HEK293 (cell line): Measurements from ENCODE around the gene STXBP5L.
A peak's percentile ranks its signal among the peaks of the same experiment; 100 is the strongest.

Experiments
- KLF10 ChIP-seq: fragments of 450-650 bp; IDR thresholded peaks from 2 replicates; pipeline ENCODE4 v1.5.1; 2018; ENCODE audit warnings: missing biosample characterization, mild to moderate bottlenecking, missing genetic modification characterization
- KLF16 ChIP-seq: fragments of 450-650 bp; formaldehyde crosslinking; IDR thresholded peaks from 2 replicates; pipeline ENCODE4 v1.5.1; 2017; ENCODE audit warnings: missing biosample characterization, missing genetic modification characterization
- MEIS1 ChIP-seq: sonication (generic); formaldehyde crosslinking; IDR thresholded peaks from 2 replicates; pipeline ENCODE4 v1.8.1; 2022; ENCODE audit warnings: missing genetic modification reagents, mild to moderate bottlenecking, borderline replicate concordance
- RBAK ChIP-seq: fragments of 450-650 bp; formaldehyde crosslinking; IDR thresholded peaks from 2 replicates; pipeline ENCODE4 v1.5.1; 2016; ENCODE audit warnings: missing biosample characterization, missing genetic modification characterization
- SCRT1 ChIP-seq: fragments of 450-650 bp; formaldehyde crosslinking; IDR thresholded peaks from 2 replicates; pipeline ENCODE4 v1.5.1; 2016; ENCODE audit warnings: missing biosample characterization, missing genetic modification characterization, borderline replicate concordance
- SP7 ChIP-seq: fragments of 450-650 bp; formaldehyde crosslinking; IDR thresholded peaks from 2 replicates; pipeline ENCODE4 v1.5.1; 2016; ENCODE audit warnings: missing biosample characterization, missing genetic modification characterization
- ZFP69B ChIP-seq: fragments of 450-650 bp; formaldehyde crosslinking; IDR thresholded peaks from 2 replicates; pipeline ENCODE4 v1.5.1; 2016; ENCODE audit warnings: missing biosample characterization, missing genetic modification characterization
- ZNF121 ChIP-seq: fragments of 450-650 bp; formaldehyde crosslinking; IDR thresholded peaks from 2 replicates; pipeline ENCODE4 v1.5.1; 2016; ENCODE audit warnings: missing biosample characterization, missing genetic modification characterization
- ZNF133 ChIP-seq: fragments of 450-650 bp; formaldehyde crosslinking; IDR thresholded peaks from 2 replicates; pipeline ENCODE4 v1.5.1; 2016; ENCODE audit warnings: missing biosample characterization, missing genetic modification characterization
- ZNF221 ChIP-seq: fragments of 450-650 bp; formaldehyde crosslinking; IDR thresholded peaks from 2 replicates; pipeline ENCODE4 v1.5.1; 2017; ENCODE audit warnings: missing biosample characterization, missing genetic modification characterization, borderline replicate concordance
- ZNF223 ChIP-seq: fragments of 450-650 bp; formaldehyde crosslinking; IDR thresholded peaks from 2 replicates; pipeline ENCODE4 v1.5.1; 2016; ENCODE audit warnings: missing biosample characterization, missing genetic modification characterization
- ZNF335 ChIP-seq: fragments of 450-650 bp; formaldehyde crosslinking; conservative IDR thresholded peaks from 2 replicates; pipeline ENCODE4 v1.5.1; 2016; ENCODE audit warnings: missing biosample characterization, missing genetic modification characterization
- ZNF394 ChIP-seq: fragments of 450-650 bp; formaldehyde crosslinking; IDR thresholded peaks from 2 replicates; pipeline ENCODE4 v1.5.1; 2016; ENCODE audit warnings: missing biosample characterization, missing genetic modification characterization, mild to moderate bottlenecking, moderate library complexity, borderline replicate concordance
- ZNF514 ChIP-seq: fragments of 450-650 bp; formaldehyde crosslinking; IDR thresholded peaks from 2 replicates; pipeline ENCODE4 v1.5.1; 2016; ENCODE audit warnings: missing biosample characterization, missing genetic modification characterization
- ZNF561 ChIP-seq: fragments of 450-650 bp; IDR thresholded peaks from 2 replicates; pipeline ENCODE4 v1.5.1; 2018; ENCODE audit warnings: missing biosample characterization, missing genetic modification characterization, borderline replicate concordance
- ZNF596 ChIP-seq: fragments of 450-650 bp; IDR thresholded peaks from 2 replicates; pipeline ENCODE4 v1.5.0; 2018; ENCODE audit warnings: missing biosample characterization, mild to moderate bottlenecking, missing genetic modification characterization, moderate library complexity
- ZNF600 ChIP-seq: fragments of 450-650 bp; formaldehyde crosslinking; IDR thresholded peaks from 2 replicates; pipeline ENCODE4 v1.5.1; 2016; ENCODE audit warnings: missing biosample characterization, missing genetic modification characterization
- ZNF629 ChIP-seq: fragments of 450-650 bp; formaldehyde crosslinking; IDR thresholded peaks from 2 replicates; pipeline ENCODE4 v1.5.1; 2017; ENCODE audit warnings: missing biosample characterization, missing genetic modification characterization
- ZSCAN30 ChIP-seq: fragments of 450-650 bp; IDR thresholded peaks from 2 replicates; pipeline ENCODE4 v1.5.1; 2018; ENCODE audit warnings: missing biosample characterization, mild to moderate bottlenecking, missing genetic modification characterization, moderate library complexity
- TF ChIP-seq, protein P1 (sequence below): fragments of 450-650 bp; formaldehyde crosslinking; IDR thresholded peaks from 2 replicates; pipeline ENCODE4 v1.5.1; 2016; ENCODE audit warnings: missing biosample characterization, missing genetic modification characterization, borderline replicate concordance
- TF ChIP-seq, protein P2 (sequence below): fragments of 450-650 bp; formaldehyde crosslinking; IDR thresholded peaks from 2 replicates; pipeline ENCODE4 v1.5.0; 2017; ENCODE audit warnings: missing biosample characterization, missing genetic modification characterization, borderline replicate concordance
- TF ChIP-seq, protein P3 (sequence below): fragments of 450-650 bp; formaldehyde crosslinking; IDR thresholded peaks from 2 replicates; pipeline ENCODE4 v1.5.1; 2016; ENCODE audit warnings: missing biosample characterization, missing genetic modification characterization
- TF ChIP-seq, protein P4 (sequence below): fragments of 450-650 bp; IDR thresholded peaks from 2 replicates; pipeline ENCODE4 v1.5.1; 2018; ENCODE audit warnings: missing biosample characterization, mild to moderate bottlenecking, missing genetic modification characterization
- TF ChIP-seq, protein P5 (sequence below): fragments of 450-650 bp; formaldehyde crosslinking; IDR thresholded peaks from 2 replicates; pipeline ENCODE4 v1.5.1; 2016; ENCODE audit warnings: missing biosample characterization, missing genetic modification characterization
- TF ChIP-seq, protein P6 (sequence below): fragments of 450-650 bp; formaldehyde crosslinking; IDR thresholded peaks from 2 replicates; pipeline ENCODE4 v1.5.1; 2017; ENCODE audit warnings: missing biosample characterization, missing genetic modification characterization

STXBP5L gene

DNA sequence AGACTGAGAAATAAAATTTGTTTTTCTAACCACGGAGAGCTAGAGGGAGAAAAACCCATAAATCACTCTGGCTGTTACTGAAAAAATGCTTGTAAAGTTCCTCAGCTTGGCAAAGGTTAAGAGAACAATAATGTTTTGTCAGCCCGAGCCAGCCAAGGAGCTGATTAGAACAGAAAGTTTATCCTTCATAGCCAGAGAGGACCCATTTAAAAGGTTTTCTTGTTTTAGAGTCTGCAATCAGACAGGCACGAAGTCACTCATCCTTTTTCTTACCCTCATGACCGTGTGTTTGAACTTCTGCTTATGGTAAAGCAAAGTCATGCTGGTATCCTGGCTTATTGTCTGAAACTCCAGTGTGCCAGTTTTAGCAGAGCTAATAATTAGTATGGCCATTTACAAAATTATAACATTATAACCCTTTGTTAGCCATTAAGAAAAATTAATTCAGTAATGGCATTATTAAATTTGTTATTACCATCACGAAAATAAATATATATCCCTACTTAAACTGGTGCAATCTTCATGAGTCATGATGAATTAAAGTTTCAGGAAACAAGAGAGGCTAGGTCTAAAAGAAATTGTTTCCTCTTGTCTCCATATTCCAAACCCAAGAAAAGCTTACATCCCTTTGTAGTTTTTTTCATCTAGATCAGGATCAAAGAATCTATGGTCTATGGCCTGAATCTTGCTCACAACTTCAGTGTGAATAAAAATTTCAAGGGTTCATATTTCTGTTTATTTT, 13.5 kb upstream of the STXBP5L start (continued):
- TF ChIP-seq, protein P1, sequence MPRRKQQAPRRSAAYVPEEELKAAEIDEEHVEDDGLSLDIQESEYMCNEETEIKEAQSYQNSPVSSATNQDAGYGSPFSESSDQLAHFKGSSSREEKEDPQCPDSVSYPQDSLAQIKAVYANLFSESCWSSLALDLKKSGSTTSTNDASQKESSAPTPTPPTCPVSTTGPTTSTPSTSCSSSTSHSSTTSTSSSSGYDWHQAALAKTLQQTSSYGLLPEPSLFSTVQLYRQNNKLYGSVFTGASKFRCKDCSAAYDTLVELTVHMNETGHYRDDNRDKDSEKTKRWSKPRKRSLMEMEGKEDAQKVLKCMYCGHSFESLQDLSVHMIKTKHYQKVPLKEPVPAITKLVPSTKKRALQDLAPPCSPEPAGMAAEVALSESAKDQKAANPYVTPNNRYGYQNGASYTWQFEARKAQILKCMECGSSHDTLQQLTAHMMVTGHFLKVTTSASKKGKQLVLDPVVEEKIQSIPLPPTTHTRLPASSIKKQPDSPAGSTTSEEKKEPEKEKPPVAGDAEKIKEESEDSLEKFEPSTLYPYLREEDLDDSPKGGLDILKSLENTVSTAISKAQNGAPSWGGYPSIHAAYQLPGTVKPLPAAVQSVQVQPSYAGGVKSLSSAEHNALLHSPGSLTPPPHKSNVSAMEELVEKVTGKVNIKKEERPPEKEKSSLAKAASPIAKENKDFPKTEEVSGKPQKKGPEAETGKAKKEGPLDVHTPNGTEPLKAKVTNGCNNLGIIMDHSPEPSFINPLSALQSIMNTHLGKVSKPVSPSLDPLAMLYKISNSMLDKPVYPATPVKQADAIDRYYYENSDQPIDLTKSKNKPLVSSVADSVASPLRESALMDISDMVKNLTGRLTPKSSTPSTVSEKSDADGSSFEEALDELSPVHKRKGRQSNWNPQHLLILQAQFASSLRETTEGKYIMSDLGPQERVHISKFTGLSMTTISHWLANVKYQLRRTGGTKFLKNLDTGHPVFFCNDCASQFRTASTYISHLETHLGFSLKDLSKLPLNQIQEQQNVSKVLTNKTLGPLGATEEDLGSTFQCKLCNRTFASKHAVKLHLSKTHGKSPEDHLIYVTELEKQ (tag by site-specific recombination) = no peak
- TF ChIP-seq, protein P2, sequence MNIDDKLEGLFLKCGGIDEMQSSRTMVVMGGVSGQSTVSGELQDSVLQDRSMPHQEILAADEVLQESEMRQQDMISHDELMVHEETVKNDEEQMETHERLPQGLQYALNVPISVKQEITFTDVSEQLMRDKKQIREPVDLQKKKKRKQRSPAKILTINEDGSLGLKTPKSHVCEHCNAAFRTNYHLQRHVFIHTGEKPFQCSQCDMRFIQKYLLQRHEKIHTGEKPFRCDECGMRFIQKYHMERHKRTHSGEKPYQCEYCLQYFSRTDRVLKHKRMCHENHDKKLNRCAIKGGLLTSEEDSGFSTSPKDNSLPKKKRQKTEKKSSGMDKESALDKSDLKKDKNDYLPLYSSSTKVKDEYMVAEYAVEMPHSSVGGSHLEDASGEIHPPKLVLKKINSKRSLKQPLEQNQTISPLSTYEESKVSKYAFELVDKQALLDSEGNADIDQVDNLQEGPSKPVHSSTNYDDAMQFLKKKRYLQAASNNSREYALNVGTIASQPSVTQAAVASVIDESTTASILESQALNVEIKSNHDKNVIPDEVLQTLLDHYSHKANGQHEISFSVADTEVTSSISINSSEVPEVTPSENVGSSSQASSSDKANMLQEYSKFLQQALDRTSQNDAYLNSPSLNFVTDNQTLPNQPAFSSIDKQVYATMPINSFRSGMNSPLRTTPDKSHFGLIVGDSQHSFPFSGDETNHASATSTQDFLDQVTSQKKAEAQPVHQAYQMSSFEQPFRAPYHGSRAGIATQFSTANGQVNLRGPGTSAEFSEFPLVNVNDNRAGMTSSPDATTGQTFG (tag by site-specific recombination) = no peak
- TF ChIP-seq ZNF596 (tag by site-specific recombination) (no peak), ZNF121 (no peak), SCRT1 (no peak), ZSCAN30 (tag by site-specific recombination) (0 out of 2 replicates have a peak, but pooled peaks have one; percentile 30), KLF16 (tag by site-specific recombination) (no peak), ZNF561 (tag by site-specific recombination) (peak; percentile 34; the same call in 1 of the 2 replicates), ZNF600 (no peak), ZNF221 (tag by site-specific recombination) (no peak), ZNF335 (peak; percentile 17; the same call in 1 of the 2 replicates), MEIS1 (CRISPR knock-in tag) (no peak), ZNF133 (tag by site-specific recombination) (no peak), ZNF629 (no peak), KLF10 (tag by site-specific recombination) (no peak), ZNF394 (no peak), SP7 (tag by site-specific recombination) (no peak), ZNF514 (tag by site-specific recombination) (no peak), RBAK (no peak), ZNF223 (no peak), ZFP69B (tag by site-specific recombination) (no peak)
- TF ChIP-seq, protein P3, sequence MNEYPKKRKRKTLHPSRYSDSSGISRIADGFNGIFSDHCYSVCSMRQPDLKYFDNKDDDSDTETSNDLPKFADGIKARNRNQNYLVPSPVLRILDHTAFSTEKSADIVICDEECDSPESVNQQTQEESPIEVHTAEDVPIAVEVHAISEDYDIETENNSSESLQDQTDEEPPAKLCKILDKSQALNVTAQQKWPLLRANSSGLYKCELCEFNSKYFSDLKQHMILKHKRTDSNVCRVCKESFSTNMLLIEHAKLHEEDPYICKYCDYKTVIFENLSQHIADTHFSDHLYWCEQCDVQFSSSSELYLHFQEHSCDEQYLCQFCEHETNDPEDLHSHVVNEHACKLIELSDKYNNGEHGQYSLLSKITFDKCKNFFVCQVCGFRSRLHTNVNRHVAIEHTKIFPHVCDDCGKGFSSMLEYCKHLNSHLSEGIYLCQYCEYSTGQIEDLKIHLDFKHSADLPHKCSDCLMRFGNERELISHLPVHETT (tag by site-specific recombination) = no peak
- TF ChIP-seq, protein P4, sequence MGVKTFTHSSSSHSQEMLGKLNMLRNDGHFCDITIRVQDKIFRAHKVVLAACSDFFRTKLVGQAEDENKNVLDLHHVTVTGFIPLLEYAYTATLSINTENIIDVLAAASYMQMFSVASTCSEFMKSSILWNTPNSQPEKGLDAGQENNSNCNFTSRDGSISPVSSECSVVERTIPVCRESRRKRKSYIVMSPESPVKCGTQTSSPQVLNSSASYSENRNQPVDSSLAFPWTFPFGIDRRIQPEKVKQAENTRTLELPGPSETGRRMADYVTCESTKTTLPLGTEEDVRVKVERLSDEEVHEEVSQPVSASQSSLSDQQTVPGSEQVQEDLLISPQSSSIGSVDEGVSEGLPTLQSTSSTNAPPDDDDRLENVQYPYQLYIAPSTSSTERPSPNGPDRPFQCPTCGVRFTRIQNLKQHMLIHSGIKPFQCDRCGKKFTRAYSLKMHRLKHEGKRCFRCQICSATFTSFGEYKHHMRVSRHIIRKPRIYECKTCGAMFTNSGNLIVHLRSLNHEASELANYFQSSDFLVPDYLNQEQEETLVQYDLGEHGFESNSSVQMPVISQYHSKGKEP (tag by site-specific recombination) = no peak
- TF ChIP-seq, protein P5, sequence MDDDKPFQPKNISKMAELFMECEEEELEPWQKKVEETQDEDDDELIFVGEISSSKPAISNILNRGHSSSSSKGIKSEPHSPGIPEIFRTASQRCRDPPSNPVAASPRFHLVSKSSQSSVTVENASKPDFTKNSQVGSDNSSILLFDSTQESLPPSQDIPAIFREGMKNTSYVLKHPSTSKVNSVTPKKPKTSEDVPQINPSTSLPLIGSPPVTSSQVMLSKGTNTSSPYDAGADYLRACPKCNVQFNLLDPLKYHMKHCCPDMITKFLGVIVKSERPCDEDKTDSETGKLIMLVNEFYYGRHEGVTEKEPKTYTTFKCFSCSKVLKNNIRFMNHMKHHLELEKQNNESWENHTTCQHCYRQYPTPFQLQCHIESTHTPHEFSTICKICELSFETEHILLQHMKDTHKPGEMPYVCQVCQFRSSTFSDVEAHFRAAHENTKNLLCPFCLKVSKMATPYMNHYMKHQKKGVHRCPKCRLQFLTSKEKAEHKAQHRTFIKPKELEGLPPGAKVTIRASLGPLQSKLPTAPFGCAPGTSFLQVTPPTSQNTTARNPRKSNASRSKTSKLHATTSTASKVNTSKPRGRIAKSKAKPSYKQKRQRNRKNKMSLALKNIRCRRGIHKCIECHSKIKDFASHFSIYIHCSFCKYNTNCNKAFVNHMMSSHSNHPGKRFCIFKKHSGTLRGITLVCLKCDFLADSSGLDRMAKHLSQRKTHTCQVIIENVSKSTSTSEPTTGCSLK = no peak
- TF ChIP-seq, protein P6, sequence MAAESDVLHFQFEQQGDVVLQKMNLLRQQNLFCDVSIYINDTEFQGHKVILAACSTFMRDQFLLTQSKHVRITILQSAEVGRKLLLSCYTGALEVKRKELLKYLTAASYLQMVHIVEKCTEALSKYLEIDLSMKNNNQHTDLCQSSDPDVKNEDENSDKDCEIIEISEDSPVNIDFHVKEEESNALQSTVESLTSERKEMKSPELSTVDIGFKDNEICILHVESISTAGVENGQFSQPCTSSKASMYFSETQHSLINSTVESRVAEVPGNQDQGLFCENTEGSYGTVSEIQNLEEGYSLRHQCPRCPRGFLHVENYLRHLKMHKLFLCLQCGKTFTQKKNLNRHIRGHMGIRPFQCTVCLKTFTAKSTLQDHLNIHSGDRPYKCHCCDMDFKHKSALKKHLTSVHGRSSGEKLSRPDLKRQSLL = no peak
